ENCODE results near the gene MBNL2. TPM values are rescaled to one million over a fixed set of nuclear protein-coding genes. Genes with fewer than 3 reads are reported as not detected.

Gene MBNL2
- total RNA-seq, 1 donor from 2014 or later = 80.0 TPM

DNA sequence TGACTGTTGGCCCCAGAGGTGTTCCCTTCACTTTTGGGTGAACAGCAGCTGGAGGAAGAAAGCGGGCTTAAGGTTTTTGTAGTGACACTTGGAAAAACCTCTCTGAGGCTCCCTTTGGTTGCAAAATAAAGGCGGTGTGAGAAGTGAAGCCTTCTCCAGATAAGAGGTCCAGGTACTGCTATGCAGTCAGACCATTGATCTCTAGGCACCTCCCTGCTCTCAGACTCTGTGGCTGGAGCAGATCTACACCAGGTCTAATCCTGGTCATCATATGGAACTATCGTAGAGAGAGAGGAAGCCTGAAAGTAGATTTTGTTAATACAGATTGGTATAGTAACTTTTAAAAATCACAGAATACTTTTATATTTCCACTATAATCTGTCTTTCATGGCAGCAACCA is 47.5 kb downstream of the MBNL2 start:
- no peak for DNase-seq (ENCODE audit: low spot score)

DNA sequence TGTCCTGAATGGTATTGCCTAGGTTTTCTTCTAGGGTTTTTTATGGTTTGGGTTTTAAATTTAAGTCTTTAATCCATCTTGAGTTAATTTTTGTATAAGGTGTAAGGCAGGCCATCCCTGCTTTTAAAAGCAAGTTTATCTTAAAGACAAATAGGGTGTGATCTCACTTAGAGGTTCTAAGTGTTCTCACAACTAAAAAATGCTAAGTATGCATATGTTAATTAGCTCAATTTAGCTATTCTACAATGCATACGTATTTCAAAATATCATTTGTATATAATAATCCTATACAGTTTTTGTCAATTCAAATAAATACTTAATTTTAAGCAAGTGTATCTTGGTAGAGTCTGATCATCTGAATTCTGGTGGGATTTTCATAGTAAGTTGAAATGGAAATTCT is 50.4 kb downstream of the MBNL2 start:
- DNase-seq (ENCODE audit: low spot score) = no peak

DNA sequence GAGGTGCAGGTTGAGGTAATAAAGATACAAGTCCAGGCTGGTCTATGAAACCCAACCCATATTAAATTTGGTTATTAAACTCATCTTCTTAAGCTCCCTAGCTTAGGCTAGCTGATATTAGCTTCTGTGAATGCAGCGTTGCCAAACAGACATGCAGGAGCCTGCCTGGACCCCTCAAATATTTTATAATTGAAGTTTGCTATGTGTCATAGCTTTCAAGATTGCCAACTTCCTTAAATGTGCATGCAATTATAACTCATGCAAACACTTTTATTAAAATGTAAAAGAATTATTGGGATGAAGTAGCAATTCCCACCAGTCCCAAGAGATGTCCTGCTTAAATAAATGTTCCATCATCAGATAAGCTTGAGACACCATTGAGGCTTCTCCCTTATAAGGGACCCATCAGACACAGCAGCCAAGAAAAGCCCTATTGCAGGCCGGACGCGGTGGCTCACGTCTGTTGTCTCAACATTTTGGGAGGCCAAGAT is 51.3 kb downstream of the MBNL2 start:
- no peak for DNase-seq (ENCODE audit: low spot score)

- no peak for DNase-seq (ENCODE audit: low spot score)
These were observed 52.9 kb downstream of the MBNL2 start for GRCh38 chr13:97274829-97275649.

DNA sequence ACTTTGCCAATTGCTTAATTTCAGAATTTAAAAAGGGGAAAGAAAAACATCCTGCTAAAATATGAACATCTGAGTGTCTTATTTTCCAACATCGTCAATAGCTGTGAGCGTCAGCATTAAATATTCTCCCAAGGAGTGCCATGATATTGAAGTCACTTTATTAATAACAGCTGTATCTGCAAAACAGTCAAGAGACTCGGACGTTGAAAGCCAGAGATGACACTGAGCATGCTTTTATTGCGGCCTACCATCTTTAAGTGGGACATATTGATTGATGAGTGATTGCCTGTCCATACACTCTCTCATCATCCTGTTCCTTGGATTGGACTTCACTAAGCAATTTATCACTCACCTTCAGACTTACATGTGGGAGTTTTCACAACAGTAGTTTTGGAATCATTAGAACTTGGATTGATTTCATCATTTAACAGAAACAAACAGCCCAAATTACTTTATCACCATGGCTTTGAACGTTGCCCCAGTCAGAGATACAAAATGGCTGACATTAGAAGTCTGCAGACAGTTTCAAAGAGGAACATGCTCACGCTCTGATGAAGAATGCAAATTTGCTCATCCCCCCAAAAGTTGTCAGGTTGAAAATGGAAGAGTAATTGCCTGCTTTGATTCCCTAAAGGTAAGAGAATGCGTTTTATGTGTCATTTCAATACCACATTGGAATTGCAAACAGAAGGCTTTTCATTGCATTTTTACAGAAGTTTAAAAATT is 53.8 kb downstream of the MBNL2 start:
- DNase-seq (ENCODE audit: low spot score) = no peak

- no peak for DNase-seq (ENCODE audit: low spot score)
These were observed 54.7 kb downstream of the MBNL2 start for GRCh38 chr13:97276862-97277269.

DNA sequence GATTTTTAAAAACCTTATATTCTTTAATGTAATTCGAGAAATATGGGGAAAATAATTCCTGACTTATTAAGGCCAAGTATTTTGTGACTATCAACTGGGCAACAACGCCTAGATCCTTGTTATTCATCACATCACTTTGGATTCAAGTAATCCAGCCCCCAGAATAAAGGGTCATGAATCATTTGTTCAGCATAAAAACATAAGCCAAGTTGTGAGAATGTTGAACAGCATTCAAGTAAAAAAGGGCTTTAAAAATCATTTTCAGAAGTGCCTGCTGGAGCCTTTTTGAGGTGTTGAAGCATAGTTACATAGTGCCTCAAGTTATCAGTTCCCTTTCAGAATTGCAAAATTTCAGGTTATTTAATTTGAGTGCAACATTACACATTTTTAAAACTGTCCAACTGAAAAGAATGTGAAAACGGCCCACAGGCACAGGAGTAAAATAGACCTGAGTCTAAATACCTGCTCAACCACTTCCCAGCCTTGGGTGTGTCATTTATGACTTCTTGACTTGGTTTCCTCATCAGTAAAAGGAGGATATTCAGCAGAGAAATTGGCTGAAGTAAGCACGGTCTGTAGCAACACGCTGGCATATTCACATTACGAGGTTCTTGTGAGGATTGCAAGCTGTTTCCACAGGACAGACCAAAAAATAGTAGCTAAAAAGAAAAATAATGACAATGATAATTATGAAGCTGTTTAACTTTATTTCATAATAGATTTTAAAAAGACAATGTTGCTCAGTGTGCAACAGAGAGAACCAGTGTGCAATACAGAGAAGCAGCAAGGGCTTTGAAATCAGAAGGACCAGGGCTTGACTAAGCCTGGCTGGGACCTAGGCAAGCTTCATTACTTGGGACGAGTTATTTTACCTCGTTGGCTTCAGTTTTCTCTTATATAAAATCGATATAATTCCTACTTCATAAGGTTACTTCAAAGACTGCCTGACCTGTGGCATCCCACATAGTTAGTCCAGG is 56.6 kb downstream of the MBNL2 start:
- DNase-seq (ENCODE audit: low spot score) = no peak

- no peak for DNase-seq (ENCODE audit: low spot score)
These were observed 57.8 kb downstream of the MBNL2 start for GRCh38 chr13:97279913-97280312.

- DNase-seq (ENCODE audit: low spot score) = no peak
These were observed 58.3 kb downstream of the MBNL2 start for GRCh38 chr13:97280478-97280877.

GRCh38 chr13:97281028-97281427 is 58.9 kb downstream of the MBNL2 start:
- DNase-seq (ENCODE audit: low spot score) = no peak

DNA sequence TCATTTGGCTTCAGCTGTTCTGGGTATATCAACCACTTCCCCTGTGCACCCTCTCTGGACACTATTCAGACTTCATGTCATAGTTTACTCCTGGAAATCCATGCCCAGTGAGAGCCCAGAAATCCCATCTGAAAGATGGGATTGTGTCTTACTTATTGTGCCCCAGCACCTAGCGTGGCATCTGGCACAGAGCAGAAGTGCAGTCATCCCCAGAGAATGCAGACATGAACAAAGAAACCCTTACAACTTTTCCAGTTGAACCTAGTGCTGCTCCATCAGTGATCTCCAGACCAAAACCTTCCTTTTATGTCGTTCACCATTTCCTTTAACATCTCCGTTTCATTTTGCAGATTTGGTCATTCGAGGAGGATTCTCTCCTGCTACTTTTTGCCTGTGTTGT is 60.6 kb downstream of the MBNL2 start:
- no peak for DNase-seq (ENCODE audit: low spot score)

DNA sequence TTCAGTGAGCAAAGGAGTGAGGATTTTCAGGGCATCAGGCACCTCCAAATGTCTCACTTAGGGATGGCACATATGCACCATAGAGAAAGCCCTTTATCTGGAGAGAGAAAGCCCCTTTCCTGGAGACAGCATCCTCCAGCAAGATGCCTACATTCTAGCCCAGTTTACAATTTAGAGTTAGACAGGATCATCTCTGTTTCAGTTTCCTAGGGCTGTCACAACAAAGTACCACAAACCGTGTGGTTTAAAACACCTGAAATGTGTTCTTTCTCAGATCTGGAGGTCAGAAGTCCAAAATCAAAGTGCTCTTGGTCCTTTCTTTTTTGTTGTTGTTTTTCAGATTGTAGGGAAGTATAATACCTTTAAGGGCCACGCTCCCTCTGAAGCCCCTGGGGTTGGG is 61.8 kb downstream of the MBNL2 start:
- no peak for DNase-seq (ENCODE audit: low spot score)

- DNase-seq (ENCODE audit: low spot score) = no peak
These were observed 62.4 kb downstream of the MBNL2 start for GRCh38 chr13:97284558-97284957.

GRCh38 chr13:97285221-97285955 is 63.3 kb downstream of the MBNL2 start:
- no peak for DNase-seq (ENCODE audit: low spot score)

DNA sequence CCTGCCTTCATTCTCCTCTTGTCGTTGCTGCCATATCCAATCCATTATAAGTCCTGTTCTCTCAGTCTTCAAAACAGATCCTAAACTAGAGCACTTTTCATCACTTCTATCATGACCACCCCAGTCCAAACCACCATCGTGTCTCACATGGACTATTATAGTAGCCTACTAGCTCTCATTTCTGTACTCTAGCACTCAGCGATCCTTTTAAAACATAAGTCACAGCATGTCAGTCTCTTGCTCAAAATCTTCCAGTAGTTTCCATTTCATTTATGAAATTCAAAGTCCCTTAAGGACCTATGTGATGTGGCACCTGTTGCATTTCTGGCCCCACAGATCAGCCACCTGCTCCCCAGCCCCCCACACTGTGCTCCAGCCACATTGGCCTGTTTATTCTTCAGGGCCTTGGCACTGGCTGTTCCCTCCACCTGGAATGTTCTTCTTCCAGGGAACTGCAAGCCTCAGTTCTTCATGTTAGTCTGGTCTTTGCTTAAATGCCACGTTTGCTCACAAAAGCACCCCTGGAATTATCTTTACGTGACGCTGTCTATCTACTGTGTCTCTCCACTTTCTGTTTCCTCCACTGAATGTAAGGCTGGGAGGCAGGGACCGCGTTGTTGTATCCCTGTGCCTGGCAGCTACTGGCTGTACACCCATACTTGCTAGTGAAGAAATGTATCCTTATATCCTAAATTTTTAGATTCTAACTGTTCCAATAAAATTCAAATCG is 64.3 kb downstream of the MBNL2 start:
- no peak for DNase-seq (ENCODE audit: low spot score)

- DNase-seq (ENCODE audit: low spot score) = no peak
These were observed 64.9 kb downstream of the MBNL2 start for GRCh38 chr13:97287047-97287383.

DNA sequence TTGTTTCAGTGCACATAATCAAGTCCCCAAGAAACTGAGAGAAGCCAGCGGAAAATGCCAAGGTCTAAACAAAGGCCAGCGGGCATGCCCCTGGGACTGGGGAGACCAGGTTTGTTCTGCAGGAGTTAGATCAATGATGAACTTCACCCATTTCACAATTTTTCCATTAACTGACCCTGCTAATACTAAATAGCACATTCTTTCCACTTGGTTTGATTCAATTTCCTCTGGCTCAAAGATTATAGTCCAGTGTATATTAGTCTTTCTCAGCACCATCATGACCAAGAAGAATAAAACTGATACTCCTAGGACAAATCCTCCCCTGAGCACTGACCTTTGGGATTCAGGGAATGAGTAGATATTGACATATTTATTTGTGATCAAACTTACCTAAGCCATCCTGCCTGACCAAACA is 66.4 kb downstream of the MBNL2 start:
- DNase-seq (ENCODE audit: low spot score) = no peak

DNA sequence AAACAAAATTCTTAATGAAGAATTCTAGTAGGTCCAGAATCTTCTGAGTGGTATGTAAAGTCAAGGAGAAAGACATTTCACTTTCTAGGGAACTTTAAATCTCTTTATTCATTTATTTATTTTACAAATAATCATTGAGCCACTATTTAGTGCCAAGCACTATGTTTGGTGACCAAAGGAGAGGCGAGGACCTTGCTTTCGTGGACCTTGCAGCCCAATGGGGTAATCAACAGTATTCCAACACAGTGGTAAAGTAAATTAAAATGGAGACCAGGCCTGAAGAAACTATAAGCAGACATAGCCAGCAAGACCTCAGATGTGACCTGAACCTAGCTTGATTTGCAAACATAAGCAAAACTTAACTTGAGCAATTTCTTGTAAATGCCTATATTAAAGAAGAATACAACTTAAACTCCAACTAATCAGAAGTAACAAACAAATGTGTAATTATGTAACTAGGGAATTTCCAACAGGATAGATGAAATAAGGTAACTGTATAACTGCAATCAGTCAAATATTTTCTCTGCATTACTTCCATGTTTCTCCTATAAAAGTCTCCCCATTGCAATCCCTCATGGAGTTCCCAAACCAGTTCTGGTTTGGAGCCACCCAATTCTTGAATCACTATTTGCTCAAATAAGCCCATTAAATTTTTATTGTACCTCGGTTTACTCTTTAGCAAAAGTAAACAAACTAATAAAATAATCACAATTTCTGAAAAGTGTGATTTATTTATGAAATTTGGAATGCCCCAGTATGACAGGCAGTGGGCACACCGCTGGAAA is 67.6 kb downstream of the MBNL2 start:
- no peak for DNase-seq (ENCODE audit: low spot score)
